Right kidney (tissue), 1 donor: ENCODE results near the gene SF3A1.

Experiments used
- DNase-seq: peaks from one replicate; pipeline ENCODE4 v3.0.0-alpha.2; 2016

Gene SF3A1

DNA sequence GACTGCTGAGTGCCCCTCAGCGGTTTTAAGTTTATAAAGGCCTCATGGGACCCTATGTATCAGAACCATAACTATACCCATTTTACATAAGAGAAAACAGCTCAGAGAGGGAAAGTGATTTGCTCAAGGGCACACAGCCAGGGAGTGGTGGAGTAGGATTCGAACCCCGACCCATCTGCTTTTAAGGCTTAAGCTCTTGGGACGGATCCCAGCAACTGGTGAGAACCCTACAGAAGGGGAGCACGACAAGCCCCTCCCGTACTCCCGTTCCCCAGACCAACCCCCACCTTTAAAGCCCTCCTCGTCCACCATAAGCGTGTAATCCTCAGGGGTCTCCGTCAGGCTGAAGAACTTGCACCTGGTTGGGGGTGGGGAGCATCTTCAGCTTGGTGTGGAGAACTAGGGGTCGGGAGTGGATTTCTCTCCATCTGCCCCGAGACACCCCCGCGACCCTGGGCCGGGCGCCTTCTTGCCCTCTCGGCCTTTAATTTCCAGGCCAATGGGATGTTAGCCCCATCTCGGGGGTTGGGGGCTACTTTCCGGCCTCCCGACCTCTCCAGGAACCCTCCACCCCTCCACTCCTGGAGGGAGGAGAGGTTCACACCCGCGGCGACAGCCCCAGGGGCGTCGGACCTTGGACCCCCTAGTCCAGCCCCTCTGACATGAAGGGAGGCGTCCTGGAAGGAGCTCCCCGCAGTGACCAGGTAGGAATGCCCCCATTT is 68.1 kb downstream of the SF3A1 start:
- DNase-seq: no peak

DNA sequence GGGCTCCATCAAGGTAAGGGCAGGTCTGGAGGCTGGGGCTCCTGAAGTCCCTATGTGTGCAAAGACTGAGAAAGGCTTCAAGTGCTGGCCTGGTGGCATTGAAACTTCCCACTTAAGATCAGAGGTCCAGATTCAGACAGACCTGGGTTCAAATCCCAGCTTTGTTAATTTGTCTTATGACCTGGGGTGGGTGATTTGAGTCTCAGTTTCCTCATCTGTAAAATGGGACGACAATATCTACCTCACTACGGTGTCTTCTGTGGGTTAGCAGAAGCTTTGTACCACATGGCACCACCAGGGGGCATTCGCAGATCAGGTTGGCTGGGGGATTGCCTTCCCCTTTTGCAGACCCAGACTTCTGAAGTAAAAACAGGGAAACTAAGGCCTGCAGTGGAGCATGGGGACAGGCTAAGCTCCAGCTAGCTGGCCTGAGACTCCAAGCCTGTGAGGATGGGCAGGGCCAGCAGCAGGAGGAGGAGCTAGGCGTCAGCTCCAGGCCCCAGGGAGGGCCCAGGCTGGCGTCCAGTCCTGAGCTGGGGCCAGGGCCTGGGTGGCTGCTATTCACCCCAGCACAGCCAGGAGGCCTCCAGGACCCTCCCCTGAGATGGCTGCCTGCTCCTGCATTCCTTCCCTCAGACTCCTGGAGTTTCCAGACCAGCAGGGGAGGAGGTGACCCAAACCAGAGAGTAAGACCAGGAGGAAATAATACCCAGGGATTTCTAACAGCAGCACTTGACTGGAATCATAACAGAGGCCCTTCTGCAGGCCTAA is 68.9 kb downstream of the SF3A1 start:
- DNase-seq: peak; percentile 74

DNA sequence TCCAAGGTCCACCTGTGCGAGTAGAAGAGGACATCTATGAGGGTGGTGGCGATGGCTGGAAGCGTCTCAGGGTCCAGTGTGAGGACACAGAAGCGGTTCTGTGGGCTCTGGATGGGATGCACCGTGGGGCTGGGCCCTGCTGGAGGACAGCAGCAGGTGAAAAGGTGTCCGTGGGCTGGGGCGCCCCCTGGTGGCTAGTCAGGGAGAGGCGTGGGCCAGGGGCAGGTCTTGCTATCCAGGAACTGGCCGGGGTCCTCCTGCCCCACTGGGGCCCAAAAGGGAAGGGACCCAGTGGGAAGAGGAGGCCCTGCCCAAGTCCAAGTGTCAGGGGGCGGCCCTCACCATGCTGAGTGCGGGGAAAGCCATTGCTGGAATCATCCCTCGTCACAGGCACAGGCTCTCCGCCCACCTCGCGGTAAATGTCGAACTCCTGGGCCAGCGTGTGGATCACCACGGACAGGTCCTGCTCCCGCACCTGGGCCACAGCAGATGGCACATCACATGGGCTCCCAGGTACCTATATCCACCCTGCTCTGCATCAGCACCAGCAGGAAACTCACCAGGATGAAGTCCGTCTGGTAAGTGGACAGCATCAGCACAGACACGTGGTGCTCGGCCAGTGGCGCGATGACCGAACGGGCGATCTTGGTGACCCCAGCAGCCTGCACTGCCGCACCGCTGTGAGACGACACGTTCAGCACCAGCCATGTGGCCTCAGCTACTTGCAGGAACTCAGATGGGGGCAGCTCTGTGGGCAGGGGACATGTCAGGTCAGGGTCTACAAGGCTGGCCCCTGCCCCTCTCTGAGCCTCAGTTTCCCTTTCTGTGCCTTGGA is 69.7 kb downstream of the SF3A1 start:
- peak; percentile 41 for DNase-seq

DNA sequence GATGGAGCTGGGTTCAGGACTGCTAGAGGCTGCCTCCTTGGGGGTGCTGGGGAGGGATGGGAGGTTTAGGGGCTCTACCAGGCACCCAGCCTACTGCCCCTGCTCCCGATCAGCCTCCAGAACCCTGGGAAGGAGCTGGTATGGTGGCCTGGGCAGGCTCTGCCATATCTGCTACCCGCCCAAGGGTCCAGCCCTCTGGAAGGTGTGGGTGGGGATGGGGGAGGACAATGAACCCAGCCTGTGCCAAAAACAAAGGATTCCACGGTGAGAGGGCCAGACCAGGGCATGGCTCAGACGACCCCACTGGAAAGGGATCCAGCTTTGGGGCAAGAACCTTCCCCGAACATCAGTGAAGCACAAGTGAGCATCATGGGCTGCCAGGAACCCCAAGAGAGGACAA is 70.4 kb downstream of the SF3A1 start:
- DNase-seq: no peak

DNA sequence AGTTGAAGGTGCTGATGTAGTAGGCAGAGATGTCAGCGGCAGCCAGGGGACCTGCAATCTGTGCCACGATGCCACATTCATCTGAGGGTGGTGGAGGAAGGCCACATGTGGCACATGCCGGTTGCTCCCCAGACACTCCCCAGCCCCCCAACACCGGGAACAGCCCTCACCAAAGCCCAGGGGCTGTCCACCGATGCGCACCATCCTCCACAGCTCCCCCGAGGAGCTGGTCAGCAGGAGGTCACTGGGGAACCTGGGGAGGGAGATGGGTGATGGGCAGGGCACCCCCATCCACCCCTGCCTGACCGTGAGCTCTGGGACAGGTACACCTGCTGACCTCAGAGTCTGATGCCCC is 70.9 kb downstream of the SF3A1 start:
- no peak for DNase-seq

DNA sequence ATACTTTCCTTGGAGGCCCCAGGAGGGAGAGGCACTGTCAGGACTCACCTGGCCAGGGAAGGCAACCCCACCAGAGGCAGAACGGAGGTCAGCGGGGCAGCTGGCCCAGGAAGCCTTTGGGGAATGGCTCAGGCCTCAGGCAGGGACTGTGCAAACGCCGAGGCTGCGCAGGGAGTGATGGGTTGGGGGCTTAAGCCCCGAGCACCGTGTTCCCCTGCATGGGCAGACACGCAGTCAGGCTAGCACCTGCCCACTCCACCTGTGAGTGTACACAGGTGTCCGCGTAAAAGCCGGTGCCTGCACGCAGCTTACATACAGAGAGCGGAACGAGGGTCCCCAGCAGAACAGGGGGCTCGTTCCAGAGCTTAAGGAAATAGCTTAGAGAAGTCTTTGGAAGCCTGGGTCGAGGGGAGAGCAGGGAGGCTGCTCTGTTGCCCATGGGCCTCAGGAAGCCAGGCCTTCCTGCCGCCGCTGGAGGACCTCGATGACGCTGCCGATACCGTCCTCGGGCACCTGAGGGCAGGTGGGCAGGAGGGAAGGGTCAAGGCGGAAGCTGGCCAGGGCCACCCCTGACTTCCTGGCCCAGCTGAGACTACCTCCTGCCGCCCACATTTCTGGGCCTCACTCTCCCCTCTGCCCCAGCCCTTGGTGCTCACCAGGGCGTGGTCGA is 71.4 kb downstream of the SF3A1 start:
- DNase-seq: no peak

DNA sequence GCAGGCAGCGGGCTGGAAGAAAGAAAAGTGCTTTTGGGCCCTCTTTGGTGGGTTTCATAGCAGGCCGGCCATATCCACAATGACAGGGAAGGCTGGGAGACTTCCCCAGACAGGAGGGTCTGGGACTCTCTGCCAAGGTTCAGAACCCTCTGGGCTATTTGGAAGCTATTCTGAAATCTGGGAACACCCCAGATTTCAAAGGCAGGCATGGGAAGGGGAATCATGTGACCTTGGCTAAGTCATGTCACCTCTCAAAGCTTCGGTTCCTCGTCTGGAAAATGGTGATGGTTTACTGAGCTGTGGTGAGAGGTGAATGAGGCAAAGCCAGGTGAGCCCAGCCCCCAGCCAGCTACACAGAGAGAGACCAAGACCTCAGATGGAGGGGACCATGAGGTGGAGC is 72.0 kb downstream of the SF3A1 start:
- no peak for DNase-seq

DNA sequence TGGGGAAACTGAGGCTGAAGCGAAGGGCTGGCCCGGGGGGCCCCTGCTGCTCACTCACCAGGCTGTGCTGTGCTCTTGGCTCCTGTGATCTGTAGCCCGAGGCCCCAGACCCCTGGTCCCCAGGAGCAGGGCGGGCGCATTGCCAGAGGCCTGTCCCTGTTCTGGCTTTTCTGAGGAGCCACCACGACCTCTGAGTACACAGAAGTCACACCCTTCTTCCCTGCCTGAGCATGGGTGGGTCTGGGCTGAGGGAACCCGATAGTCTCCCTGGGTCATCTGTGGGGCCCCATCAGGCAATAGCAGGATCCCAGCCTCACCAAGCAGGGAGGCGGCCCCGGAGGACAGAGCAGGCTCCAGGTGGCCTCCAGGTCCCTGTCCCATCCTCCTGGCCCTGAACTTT is 72.5 kb downstream of the SF3A1 start:
- DNase-seq: no peak

DNA sequence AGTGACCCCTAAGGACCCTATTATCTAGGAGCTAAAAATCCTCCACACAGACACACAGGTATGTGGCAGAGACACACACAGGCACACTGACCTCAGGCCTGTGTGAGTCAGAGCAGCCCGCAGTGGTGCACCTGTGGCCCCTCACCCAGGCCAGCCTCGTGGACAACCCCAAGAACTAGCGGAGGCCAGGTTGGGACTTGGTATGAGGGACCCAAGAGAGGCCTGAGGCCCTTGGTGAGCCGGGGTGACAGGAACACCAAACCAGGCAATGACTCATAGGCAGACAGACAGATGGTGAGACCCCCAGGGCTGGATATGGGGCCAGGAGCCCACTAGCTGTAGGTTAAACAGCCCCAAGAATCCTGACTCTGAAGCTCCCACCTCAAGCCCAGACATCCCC is 73.4 kb downstream of the SF3A1 start:
- DNase-seq: no peak

DNA sequence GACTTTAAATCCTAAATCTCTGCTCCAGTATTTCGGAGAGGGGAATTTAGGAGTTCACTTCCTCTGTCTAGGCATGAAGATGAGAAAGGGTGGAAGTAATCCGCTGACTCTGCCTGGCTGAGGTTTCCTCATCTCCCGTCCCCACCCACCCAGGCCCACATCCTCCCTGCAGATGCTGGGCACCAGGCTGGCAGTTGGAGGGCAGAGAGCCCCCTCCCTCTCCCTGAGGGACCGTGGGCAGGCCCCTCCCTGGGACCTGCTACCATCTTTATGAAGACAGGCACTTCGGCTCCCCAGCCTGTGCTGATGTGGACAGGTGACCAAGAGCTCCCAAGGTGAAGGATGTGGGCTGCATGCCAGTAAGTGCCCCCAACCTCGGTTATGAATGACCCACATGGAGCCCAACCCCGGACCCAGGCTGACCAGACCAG is 74.1 kb downstream of the SF3A1 start:
- DNase-seq: no peak
